GM21526 (cell line): ENCODE data around the gene EPB41L1.

ENCODE experiments used
- ATAC-seq: cut with Tn5 transposase; IDR thresholded peaks from one replicate; pipeline ENCODE4 v1.9.1; 2021; ENCODE audit warnings: moderate library complexity; ENCODE audit not compliant: unreplicated experiment, low FRiP score

Gene EPB41L1

DNA sequence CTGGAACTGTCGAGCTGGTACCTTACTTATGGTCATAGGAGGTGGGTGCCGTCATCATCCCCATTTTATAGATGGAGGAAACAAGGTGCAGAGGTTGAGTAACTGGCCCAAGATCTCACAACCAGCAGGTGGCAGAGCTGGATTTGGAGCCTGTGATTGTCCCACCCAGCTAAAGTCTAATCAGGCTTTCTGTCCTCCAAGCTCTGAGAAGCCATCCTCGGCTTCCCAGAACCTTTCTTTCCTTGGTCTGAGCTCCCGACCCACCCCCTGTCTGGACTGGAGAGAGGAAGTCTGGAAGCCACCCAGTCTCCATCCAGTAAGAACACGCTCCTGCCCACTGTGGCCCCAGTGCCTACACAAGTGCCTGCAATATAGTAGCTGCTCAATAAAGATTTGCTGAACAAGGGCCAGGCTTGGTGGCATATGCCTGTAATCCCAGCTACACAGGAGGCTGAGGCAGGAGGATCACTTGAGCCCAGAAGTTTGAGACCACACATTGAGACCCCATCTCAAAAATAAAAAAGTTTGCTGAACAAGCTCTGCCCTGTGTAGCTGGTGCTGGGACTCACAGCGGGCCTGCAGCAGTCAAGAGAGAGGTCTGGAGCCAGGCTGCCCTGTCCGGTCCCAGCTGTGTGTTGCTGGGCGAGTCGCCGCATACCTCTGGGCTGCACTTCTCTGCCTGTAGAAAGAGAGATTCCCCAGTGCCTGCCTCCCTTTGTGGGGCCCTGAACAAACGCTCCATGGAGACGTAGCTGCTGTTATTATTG is 119.1 kb downstream of the EPB41L1 start:
- ATAC-seq = no peak

DNA sequence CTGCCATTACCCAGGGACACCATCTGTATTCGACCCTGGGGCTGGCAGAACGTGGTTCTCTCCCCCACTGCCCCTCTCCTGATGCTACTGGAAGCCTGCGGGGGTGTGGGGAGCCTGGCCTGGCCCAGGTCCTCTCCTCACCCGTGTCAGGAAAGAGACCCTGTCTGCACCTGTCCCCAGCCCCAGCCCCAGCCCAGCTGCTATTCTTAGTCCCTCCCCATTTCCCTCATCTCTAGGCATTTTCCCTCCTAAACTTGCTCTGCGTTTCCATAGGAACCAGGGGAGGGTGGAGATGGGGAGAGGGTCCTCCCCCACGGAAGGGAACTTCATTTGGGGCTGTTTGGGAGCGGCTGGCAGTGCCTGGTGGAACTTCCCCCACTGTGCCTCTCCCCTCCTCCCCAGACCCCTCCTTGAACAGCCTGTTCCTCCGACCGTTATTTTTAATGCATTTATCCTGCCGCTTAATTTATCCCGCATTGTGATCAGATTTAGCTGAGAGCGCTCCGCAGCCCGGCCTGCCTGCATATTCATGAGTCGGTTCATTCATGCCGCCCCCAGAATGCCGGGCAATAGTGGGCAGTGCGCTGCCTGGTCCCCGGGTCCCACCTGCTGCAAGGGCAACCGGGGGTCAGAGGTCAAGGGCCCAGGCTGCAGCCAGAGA is 119.8 kb downstream of the EPB41L1 start:
- no peak for ATAC-seq

DNA sequence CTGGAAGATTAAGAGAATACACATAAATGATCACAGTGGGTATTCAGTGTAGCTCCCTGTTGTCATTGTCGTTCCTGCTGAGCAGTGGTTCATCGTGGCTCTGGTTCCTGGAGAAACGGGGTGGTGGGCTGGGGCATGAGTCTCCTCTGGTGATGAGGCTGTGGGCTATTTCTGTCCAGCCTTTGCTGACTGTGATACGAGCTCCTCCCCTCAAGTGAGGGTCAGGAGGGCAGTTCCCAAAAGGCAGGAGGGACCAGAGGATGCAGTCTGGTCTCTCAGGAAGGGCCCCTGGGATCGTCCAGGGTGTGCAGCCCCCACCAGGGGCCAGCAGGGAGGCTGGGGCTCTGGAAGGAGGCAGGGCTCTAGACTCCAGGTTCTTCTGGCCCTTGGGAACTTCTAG is 120.5 kb downstream of the EPB41L1 start:
- ATAC-seq = no peak

DNA sequence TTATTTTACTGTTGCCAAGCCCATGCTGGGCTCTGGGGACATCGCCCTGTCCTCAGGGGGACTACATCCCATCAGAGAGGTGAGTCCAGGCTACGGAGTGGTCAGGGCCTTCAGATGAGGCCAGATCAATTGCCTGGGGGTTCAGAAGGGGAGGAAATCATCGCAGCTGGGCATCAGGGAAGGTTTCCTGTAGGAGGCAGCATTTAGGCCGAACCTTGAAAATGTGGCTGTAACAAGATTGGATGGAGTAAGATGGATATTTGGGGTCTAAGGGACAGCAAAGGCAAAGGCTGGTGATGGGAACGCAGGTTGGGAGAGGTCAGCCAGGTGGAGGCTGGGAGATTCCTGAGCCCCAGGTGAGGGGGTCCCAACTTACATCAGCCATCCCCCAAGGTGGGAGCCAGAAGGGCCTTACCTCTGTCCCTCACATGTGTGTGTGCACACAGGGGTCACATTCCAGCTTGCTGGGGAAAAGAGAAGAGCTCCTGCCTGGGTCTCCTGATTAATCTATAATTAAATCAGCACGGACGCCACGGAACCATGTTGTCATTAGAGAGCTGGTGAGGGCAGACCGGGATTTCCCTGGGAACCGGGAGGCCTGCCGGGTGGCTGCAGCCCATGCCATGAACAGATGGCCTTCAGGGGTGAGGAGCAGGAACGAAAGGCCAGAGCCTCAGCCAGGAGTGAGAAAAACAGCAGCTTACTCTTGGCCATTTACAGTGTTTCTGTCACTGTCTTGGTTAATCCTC is 121.1 kb downstream of the EPB41L1 start:
- ATAC-seq = no peak

DNA sequence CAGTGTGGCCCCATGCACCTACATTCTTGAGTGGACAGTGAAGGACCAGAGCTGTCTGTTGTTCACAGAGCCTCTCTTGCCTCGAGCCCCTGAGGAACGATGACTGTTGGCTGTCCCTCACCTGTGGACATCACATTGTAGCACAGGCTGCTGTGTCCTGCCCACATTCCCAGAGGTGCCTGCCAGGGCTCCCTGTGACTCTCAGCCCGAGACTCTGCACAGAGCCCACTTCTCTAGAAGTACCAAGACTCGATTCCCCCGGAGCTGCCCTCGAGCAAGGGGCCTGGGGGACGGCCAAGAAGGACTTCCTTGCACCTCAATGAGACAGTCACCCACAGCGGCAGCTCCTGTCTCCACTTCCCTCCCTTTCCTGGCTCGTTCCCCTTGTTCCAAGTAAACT is 123.0 kb downstream of the EPB41L1 start:
- ATAC-seq = no peak

DNA sequence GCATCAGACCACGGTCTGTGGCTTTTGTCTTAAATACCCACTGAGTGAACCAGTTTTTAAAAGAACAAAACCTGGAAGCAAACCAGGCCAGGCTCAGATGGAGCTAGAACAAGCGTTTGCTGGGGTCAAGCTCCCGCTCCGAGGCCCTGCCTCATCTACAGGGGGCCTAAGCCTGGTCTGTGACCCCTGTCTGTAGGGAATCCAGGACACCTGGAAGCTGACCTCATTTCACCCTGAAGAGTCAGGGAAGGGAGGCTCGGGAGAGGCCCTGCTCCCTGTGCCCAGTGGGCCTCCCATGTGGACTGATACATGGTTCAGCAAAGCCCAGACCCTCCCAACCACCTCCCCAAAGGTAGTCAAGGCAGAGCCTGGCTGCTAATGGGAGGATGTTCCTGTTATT is 124.8 kb downstream of the EPB41L1 start:
- no peak for ATAC-seq

DNA sequence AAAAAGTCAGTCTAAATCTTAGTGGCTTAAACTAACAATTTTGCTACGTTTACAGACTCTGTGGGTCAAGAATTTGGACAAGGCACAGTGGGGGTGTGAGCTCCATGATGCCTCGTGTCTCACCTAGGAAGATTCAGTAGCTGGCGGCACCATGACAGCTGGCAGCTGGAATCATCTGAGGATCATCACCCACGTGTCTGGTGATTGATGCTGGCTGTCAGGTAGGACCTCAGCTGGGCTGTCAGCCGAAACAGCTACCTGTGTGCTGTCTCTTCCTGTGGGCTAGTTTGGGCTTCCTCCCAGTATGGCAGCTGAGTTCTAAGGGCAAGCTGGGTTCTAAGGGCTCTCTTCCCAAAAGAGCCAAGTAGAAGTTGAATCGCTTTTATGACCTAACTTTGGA is 125.2 kb downstream of the EPB41L1 start:
- no peak for ATAC-seq

DNA sequence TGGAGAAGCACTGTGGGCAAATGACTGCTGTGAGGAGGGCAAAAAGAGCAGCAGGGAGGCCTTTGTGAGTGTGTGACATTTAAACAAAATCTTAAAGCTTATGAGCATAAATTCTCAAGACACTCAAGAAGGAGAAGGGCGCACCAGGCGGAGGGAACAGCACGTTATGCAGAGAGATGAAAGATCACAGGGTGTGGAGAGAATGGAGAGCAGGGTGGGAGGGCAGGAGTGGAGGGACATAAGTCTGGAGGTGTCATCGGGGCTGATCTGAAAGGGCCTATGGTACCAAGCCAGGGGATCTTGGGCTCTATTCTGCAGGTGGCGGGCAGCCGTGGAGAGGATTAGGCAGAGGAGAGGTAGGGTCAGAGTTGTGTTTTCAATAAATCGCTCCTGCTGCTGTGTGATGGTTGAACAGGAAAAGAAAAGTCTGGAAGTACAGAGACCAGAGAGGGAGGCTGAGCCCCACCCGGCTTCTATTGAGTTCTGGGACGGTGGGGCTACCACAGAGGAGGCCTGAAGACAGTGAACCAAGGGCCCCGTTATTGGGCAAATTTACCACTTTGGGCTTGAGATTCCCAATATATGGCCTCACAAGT is 127.3 kb downstream of the EPB41L1 start:
- no peak for ATAC-seq
